Colonic mucosa (tissue), 4 donors: ENCODE results near the gene ADAMTSL1. TPM values are rescaled to one million over a fixed set of nuclear protein-coding genes. Genes with fewer than 3 reads are reported as not detected.

Source experiments
- DNase-seq: peaks from one replicate; pipeline ENCODE4 v3.0.0-alpha.2; 2020
- H3K27ac ChIP-seq: fragments of 200-600 bp; one replicate; pipeline ENCODE4 v1.8.0; 2021
- H3K27me3 ChIP-seq: fragments of 200-600 bp; one replicate; pipeline ENCODE4 v1.8.0; 2021
- H3K36me3 ChIP-seq: fragments of 200-600 bp; one replicate; pipeline ENCODE4 v1.8.0; 2021
- H3K4me1 ChIP-seq: fragments of 200-600 bp; one replicate; pipeline ENCODE4 v1.8.0; 2021; ENCODE audit warnings: mild to moderate bottlenecking
- H3K4me3 ChIP-seq: fragments of 200-600 bp; one replicate; pipeline ENCODE4 v1.8.0; 2021
- H3K9ac ChIP-seq, 2 donors: one replicate each; pipeline ENCODE4 v1.7.0; 2013; ENCODE audit warnings: control low read depth in 2 of 2, low read depth in 2 of 2, low read length in 2 of 2
- H3K9me3 ChIP-seq: fragments of 200-600 bp; one replicate; pipeline ENCODE4 v1.8.0; 2021
- CTCF ChIP-seq: fragments of 200-600 bp; IDR thresholded peaks from one replicate; pipeline ENCODE4 v1.8.0; 2022; ENCODE audit warnings: antibody characterized with exemption, mild to moderate bottlenecking
- intact Hi-C: fragments of 100-400 bp; cut with DNase I; formaldehyde crosslinking; loops from one replicate; pipeline ENCODE4 v1.14.1; 2022
- total RNA-seq, 2 donors: library from RNA; stranded (reverse); fragmentation: NEBNext Ultra II Directional in 1 of 2; extraction: Animal tissue kit (Norgen Biotek cat#: 25700) in 1 of 2; gene quantifications; one replicate each; pipeline ENCODE4 v1.2.1, GENCODE V29; 2021
- donor health status: healthy.
- donor health status: DM: no; HTN: no; CAD: no.
- donor health status: DM: no; HTN: no; CAD: no.

The ADAMTSL1 gene
- total RNA-seq, 2 donors from 2014 or later: 10.2 to 14.7 TPM

GRCh38 chr9:18596920-18597319 is 123.0 kb downstream of the ADAMTSL1 start:
- no peaks in the 10 kb centered on the region for H3K27me3 ChIP-seq
- no peak overlapping the region for H3K4me3 ChIP-seq
- intact Hi-C loops: no loop called here
- no peak overlapping the region for H3K27ac ChIP-seq
- H3K36me3 ChIP-seq: no peaks in the 10 kb centered on the region
- no peak for DNase-seq
- no peak for TF ChIP-seq CTCF
- H3K9ac ChIP-seq: no peak overlapping the region
- no peaks in the 10 kb centered on the region for H3K9me3 ChIP-seq
- H3K4me1 ChIP-seq: no peaks in the 10 kb centered on the region

GRCh38 chr9:18598969-18599368 is 125.0 kb downstream of the ADAMTSL1 start:
- no peak for DNase-seq
- Histone ChIP-seq H3K27ac (no peak overlapping the region), H3K4me3 (no peak overlapping the region), H3K36me3 (no peaks in the 10 kb centered on the region), H3K9ac (no peak overlapping the region), H3K4me1 (no peaks in the 10 kb centered on the region), H3K9me3 (no peaks in the 10 kb centered on the region), H3K27me3 (no peaks in the 10 kb centered on the region)
- intact Hi-C loops: no loop called here
- no peak for TF ChIP-seq CTCF

- Histone ChIP-seq H3K4me1 (no peaks in the 10 kb centered on the region), H3K36me3 (no peaks in the 10 kb centered on the region), H3K4me3 (no peak overlapping the region), H3K9me3 (no peaks in the 10 kb centered on the region), H3K27me3 (no peaks in the 10 kb centered on the region), H3K27ac (no peak overlapping the region), H3K9ac (no peak overlapping the region)
- intact Hi-C loops: no loop called here
- no peak for TF ChIP-seq CTCF
- no peak for DNase-seq
Measured at GRCh38 chr9:18601026-18601425, 127.1 kb downstream of the ADAMTSL1 start.

- TF ChIP-seq CTCF: no peak
Measured at GRCh38 chr9:18601956-18602355, 128.0 kb downstream of the ADAMTSL1 start.

GRCh38 chr9:18604767-18605730 is 131.1 kb downstream of the ADAMTSL1 start:
- Histone ChIP-seq H3K9me3 (no peaks in the 10 kb centered on the region), H3K4me1 (no peaks in the 10 kb centered on the region), H3K27ac (no peak overlapping the region), H3K9ac (no peak overlapping the region), H3K27me3 (no peaks in the 10 kb centered on the region), H3K36me3 (no peaks in the 10 kb centered on the region), H3K4me3 (no peak overlapping the region)
- DNase-seq: no peak
- intact Hi-C loops: no loop called here
- TF ChIP-seq CTCF: no peak

More at GRCh38 chr9:18601956-18602355, 128.0 kb downstream of the ADAMTSL1 start:
- H3K27me3 ChIP-seq: no peaks in the 10 kb centered on the region
- H3K4me3 ChIP-seq: no peak overlapping the region
- H3K4me1 ChIP-seq: no peaks in the 10 kb centered on the region
- DNase-seq: no peak
- no peaks in the 10 kb centered on the region for H3K36me3 ChIP-seq
- H3K9me3 ChIP-seq: no peaks in the 10 kb centered on the region
- H3K27ac ChIP-seq: no peak overlapping the region
- intact Hi-C loops: no loop called here
- no peak overlapping the region for H3K9ac ChIP-seq
